Suprapubic skin (tissue), 4 donors: Measurements from ENCODE around the gene MARCHF6.

Source experiments
- EP300 ChIP-seq: sonication (generic); formaldehyde crosslinking; IDR thresholded peaks from one replicate; pipeline ENCODE4 v1.6.1; 2017; ENCODE audit warnings: antibody characterized with exemption
- POLR2A ChIP-seq, 2 donors: fragments of 450-650 bp; IDR thresholded peaks; one replicate each; pipeline ENCODE4 v1.6.1; 2017; ENCODE audit warnings: antibody characterized with exemption in 2 of 2, mild to moderate bottlenecking in 2 of 2, moderate library complexity in 2 of 2
- POLR2AphosphoS5 ChIP-seq, 3 donors: sonication (generic); formaldehyde crosslinking; IDR thresholded peaks; one replicate each; pipeline ENCODE4 v1.6.1; 2017; ENCODE audit warnings: antibody characterized with exemption in 3 of 3
- TF ChIP-seq, protein P1 (sequence below), 2 donors: fragments of 200-600 bp in 1 of 2; fragments of 450-650 bp in 1 of 2; sonication (generic) in 1 of 2; IDR thresholded peaks; one replicate each; pipeline ENCODE4 v1.5.1; 2016 to 2019; ENCODE audit warnings: antibody characterized with exemption in 2 of 2, mild to moderate bottlenecking in 1 of 2, moderate library complexity in 1 of 2

DNA sequence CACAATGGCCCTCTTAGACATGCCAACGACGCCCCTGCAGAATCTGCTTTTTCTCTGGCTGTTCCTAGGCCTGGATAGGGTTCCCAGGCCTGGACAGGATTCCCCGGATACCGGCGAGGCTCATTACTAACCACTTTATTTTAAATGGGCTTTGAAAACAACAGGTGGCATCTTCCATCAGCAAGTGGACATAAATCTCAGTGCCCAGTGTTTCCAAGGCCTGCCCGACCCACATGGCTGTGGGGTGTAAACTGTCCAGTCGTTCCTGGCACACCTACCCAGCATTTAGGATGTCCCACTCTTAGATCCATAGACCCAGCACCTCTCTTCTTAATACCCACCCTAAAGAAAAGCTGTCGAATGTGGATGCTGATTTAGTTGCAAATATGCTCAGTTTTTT, 46.7 kb upstream of the MARCHF6 start:
- TF ChIP-seq, protein P1, sequence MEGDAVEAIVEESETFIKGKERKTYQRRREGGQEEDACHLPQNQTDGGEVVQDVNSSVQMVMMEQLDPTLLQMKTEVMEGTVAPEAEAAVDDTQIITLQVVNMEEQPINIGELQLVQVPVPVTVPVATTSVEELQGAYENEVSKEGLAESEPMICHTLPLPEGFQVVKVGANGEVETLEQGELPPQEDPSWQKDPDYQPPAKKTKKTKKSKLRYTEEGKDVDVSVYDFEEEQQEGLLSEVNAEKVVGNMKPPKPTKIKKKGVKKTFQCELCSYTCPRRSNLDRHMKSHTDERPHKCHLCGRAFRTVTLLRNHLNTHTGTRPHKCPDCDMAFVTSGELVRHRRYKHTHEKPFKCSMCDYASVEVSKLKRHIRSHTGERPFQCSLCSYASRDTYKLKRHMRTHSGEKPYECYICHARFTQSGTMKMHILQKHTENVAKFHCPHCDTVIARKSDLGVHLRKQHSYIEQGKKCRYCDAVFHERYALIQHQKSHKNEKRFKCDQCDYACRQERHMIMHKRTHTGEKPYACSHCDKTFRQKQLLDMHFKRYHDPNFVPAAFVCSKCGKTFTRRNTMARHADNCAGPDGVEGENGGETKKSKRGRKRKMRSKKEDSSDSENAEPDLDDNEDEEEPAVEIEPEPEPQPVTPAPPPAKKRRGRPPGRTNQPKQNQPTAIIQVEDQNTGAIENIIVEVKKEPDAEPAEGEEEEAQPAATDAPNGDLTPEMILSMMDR (IDR thresholded peaks at IDR 0.05): no peak
- TF ChIP-seq EP300 (no peak), POLR2A (IDR thresholded peaks at IDR 0.05) (no peak), POLR2AphosphoS5 (IDR thresholded peaks at IDR 0.05) (no peak)
